Fibroblast of peridontal ligament (primary cell): ENCODE data around the gene DICER1.
"Not testable (repeated sequence)": the region's sequence is repeated elsewhere in the genome, so short reads cannot be mapped to it uniquely, and the experiment has no call there.

ENCODE experiments used
- DNase-seq: peaks from one replicate; pipeline ENCODE4 v3.0.0-alpha.2; 2010; ENCODE audit errors: extremely low read depth

Gene DICER1

GRCh38 chr14:95157327-95158189 lies at the start of gene DICER1:
Gene DICER1 (minus strand): TSS chr14:95157529. CDS start chr14:95133458, 24,071 bp downstream.
- DNase-seq: peak; percentile 89

- peak; percentile 37 for DNase-seq
Observed at GRCh38 chr14:95206534-95206933, 49.2 kb upstream of the DICER1 start.

GRCh38 chr14:95204705-95205104 lies 47.4 kb upstream of the DICER1 start:
- no peak for DNase-seq

GRCh38 chr14:95201745-95202144 lies 44.4 kb upstream of the DICER1 start:
- not testable (repeated sequence) for DNase-seq

GRCh38 chr14:95200404-95200803 lies 43.1 kb upstream of the DICER1 start:
- no peak for DNase-seq

GRCh38 chr14:95199298-95199983 lies 42.1 kb upstream of the DICER1 start:
- no peak for DNase-seq

GRCh38 chr14:95198320-95198719 lies 41.0 kb upstream of the DICER1 start:
- DNase-seq: no peak

- DNase-seq: no peak
Observed at GRCh38 chr14:95197551-95197950, 40.2 kb upstream of the DICER1 start.

- no peak for DNase-seq
Observed at GRCh38 chr14:95196826-95197545, 39.7 kb upstream of the DICER1 start.

GRCh38 chr14:95196268-95196667 lies 38.9 kb upstream of the DICER1 start:
- DNase-seq: no peak

GRCh38 chr14:95195031-95195430 lies 37.7 kb upstream of the DICER1 start:
- no peak for DNase-seq

GRCh38 chr14:95193081-95193480 lies 35.8 kb upstream of the DICER1 start:
- no peak for DNase-seq

GRCh38 chr14:95192311-95192710 lies 35.0 kb upstream of the DICER1 start:
- DNase-seq: no peak

GRCh38 chr14:95191445-95192199 lies 34.3 kb upstream of the DICER1 start:
- DNase-seq: no peak

- DNase-seq: no peak
Observed at GRCh38 chr14:95190857-95191256, 33.5 kb upstream of the DICER1 start.

GRCh38 chr14:95190346-95190840 lies 33.1 kb upstream of the DICER1 start:
- no peak for DNase-seq

GRCh38 chr14:95189367-95190132 lies 32.2 kb upstream of the DICER1 start:
- no peak for DNase-seq

- no peak for DNase-seq
Observed at GRCh38 chr14:95188380-95188779, 31.1 kb upstream of the DICER1 start.

GRCh38 chr14:95185767-95186392 lies 28.6 kb upstream of the DICER1 start:
- DNase-seq: no peak
